HG02981 (cell line): ENCODE data around the gene DLK2.
"Not testable (repeated sequence)": the region's sequence is repeated elsewhere in the genome, so short reads cannot be mapped to it uniquely, and the experiment has no call there.

Experiments
- ATAC-seq: cut with Tn5 transposase; IDR thresholded peaks from one replicate; pipeline ENCODE4 v1.9.1; 2021; ENCODE audit warnings: mild to moderate bottlenecking, moderate library complexity; ENCODE audit not compliant: unreplicated experiment

Gene DLK2

DNA sequence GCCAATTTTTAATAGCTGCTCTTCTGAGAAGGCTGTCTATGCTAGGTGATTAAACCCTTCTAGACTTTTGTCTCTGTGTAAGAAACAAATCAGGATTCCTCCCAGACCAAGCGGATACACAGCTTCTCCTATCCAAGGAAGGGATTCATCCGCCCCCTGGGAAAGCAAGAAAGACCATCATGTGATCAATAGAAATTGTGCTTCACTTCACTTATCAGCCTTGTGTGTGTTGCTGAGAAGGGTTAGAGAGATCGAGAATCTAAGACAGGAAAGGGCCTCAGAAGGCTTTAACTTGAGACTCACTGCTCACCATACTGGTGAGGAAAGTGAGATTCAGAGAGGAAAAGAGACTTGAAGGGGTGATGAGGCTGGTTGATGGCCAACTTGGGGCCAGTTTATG, 26.5 kb downstream of the DLK2 start:
- no peak for ATAC-seq

- peak; percentile 19 for ATAC-seq
These were observed 27.2 kb downstream of the DLK2 start for GRCh38 chr6:43428112-43428570.

- ATAC-seq, result peak; percentile 95
These were observed 27.8 kb downstream of the DLK2 start, which contains the start of gene ABCC10 for GRCh38 chr6:43427406-43428111. Gene ABCC10 (plus strand): TSS chr6:43427541. CDS start chr6:43427979, 438 bp downstream.

GRCh38 chr6:43426928-43427405, 28.4 kb downstream of the DLK2 start:
- ATAC-seq, result no peak

- ATAC-seq, result not testable (repeated sequence)
These were observed 30.3 kb downstream of the DLK2 start for GRCh38 chr6:43425083-43425482.

- ATAC-seq, result no peak
These were observed 33.5 kb downstream of the DLK2 start for GRCh38 chr6:43421831-43422230.

- no peak for ATAC-seq
These were observed 35.2 kb downstream of the DLK2 start for GRCh38 chr6:43420012-43420709.

DNA sequence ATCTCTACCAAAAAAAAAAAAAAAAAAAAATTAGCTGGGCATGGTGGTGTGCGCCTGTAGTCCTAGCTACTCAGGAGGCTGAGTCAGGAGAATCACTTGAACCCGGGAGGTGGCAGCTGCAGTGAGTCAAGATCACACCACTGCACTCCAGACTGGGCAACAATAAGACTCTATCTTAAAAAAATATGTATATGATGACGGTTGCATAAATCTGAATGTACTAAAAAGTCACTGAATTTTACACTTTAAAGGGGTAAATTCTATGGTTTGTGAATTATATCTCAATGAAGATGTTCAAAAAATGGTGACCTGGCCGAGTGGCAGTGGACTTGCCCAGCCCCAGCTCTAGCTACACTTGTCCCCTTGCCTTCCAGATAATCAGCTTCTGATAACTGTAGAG, 38.4 kb downstream of the DLK2 start:
- ATAC-seq, result no peak

- not testable (repeated sequence) for ATAC-seq
These were observed 40.1 kb downstream of the DLK2 start for GRCh38 chr6:43415275-43415674.

GRCh38 chr6:43413002-43413401, 42.3 kb downstream of the DLK2 start:
- ATAC-seq, result no peak

DNA sequence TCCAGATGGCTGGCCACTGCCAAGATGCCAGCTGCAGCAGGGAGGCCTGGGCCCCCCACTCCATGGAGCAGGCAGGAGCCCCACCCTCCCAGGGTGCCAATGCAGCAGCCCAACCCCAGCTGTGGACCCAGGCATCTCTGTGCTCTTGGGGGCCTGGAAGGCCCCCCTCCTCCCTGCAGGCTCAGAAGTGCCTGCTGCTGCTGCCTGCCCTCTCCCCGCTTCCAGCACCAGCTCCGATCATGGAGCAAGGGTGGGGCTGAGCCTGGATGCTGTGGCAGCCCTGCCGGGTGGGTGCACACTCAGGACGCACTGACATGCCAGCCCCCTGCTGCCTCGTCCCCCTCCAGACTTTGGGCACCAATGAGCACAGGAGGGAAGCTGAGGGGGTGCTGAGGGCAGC, 42.8 kb downstream of the DLK2 start:
- ATAC-seq, result no peak

GRCh38 chr6:43410776-43411175, 44.6 kb downstream of the DLK2 start:
- not testable (repeated sequence) for ATAC-seq

- ATAC-seq, result no peak
These were observed 47.1 kb downstream of the DLK2 start for GRCh38 chr6:43408259-43408658.

DNA sequence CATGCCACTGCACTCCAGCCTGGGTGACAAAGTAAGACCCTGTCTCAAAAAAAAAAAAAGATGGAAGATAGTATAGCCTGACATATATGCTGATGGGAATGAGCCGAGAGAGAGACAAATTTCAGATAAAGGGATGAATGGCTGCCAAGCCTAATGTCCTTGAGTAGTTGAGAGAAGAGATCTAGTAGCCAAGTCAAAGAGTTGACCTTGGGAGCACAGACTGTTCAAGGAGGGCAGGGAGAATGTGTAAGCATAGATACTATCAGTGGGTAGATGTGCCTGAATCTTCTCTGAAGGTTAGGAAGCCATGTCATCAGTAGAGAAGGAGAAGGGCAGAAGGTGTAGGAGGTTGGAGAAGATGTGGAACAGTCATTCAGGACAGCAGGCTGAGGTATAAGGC, 48.1 kb downstream of the DLK2 start:
- no peak for ATAC-seq

DNA sequence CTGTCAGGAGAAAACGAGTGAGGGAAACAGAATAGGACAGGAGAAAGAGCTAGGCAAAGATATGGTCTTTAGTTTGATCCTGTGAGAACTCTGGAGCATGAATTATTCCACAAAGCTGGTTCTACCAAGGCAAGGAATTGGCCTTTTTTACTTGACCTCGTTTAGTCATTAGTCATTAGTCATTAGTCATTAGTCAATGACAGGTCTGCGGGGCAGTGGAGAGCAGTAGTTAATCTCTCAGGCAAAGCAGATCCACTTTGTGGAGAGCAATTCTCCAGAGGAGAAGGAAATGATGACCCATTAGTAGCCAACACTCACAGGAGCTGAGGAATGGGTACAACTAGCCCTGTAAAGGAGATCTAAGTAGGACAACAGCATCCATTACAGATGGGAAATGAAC, 50.0 kb downstream of the DLK2 start:
- ATAC-seq, result no peak

DNA sequence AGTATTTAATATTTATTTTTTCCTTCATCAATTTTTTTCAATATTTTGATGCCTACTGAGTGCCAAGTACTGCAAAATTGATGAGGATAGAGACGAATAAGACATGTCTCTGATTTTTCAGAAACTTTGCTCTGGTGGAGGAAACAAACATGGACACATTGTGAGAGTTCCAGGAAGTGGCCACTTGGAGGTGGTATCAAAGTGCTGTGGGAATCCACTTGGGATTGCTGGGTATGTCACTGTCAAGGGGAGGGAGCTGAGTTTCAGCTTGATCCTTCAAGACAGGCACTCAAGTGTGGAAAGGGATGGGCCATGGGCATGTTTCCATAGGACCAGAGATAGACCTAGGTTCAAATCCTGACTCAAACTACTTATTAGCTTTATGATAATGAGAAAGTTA, 52.5 kb downstream of the DLK2 start:
- ATAC-seq, result no peak

- ATAC-seq, result no peak
These were observed 53.6 kb downstream of the DLK2 start for GRCh38 chr6:43401730-43402129.
